Loucy (cell line): ENCODE measurements around the gene MAP1A.

Experiments used
- H2AFZ ChIP-seq: fragments of 200-600 bp; sonication (generic); 2 replicates; pipeline ENCODE4 v1.6.0; 2016; ENCODE audit warnings: antibody characterized with exemption, mild to moderate bottlenecking, low read length, moderate library complexity
- H3F3A ChIP-seq: fragments of 200-600 bp; 2 replicates; pipeline ENCODE4 v1.6.0; 2016; ENCODE audit warnings: antibody characterized with exemption, low read depth, mild to moderate bottlenecking
- H3K27me3 ChIP-seq: fragments of 200-600 bp; sonication (generic); 2 replicates; pipeline ENCODE4 v1.6.1; 2014; ENCODE audit warnings: low read length, mild to moderate bottlenecking; ENCODE audit not compliant: insufficient read depth, poor library complexity, severe bottlenecking
- H3K36me3 ChIP-seq: fragments of 200-600 bp; sonication (generic); 2 replicates; pipeline ENCODE4 v1.6.1; 2016; ENCODE audit warnings: low read length; ENCODE audit not compliant: insufficient read depth
- H3K4me1 ChIP-seq: fragments of 200-600 bp; sonication (generic); 2 replicates; pipeline ENCODE4 v1.5.1; 2014; ENCODE audit warnings: low read length, mild to moderate bottlenecking; ENCODE audit not compliant: insufficient read depth, poor library complexity, severe bottlenecking
- H3K4me2 ChIP-seq: fragments of 200-600 bp; sonication (generic); 2 replicates; pipeline ENCODE4 v1.6.0; 2014; ENCODE audit warnings: antibody characterized with exemption, low read length, low read depth, mild to moderate bottlenecking; ENCODE audit not compliant: poor library complexity, severe bottlenecking
- H3K4me3 ChIP-seq: fragments of 200-600 bp; sonication (generic); 2 replicates; pipeline ENCODE4 v1.5.1; 2014; ENCODE audit warnings: low read length, mild to moderate bottlenecking, mixed read lengths; ENCODE audit not compliant: poor library complexity, severe bottlenecking
- H3K79me2 ChIP-seq: fragments of 200-600 bp; sonication (generic); 2 replicates; pipeline ENCODE4 v1.6.1; 2014; ENCODE audit warnings: low read length; ENCODE audit not compliant: insufficient read depth
- H3K9ac ChIP-seq: fragments of 200-600 bp; sonication (generic); 2 replicates; pipeline ENCODE4 v1.6.0; 2014; ENCODE audit warnings: mild to moderate bottlenecking, low read depth, low read length, moderate library complexity; ENCODE audit not compliant: poor library complexity, severe bottlenecking
- H3K9me2 ChIP-seq: fragments of 200-600 bp; sonication (generic); replicated peaks from 2 replicates; pipeline ENCODE4 v1.6.1; 2016; ENCODE audit warnings: low read depth, low read length, mixed read lengths
- H3K9me3 ChIP-seq: fragments of 200-600 bp; sonication (generic); 2 replicates; pipeline ENCODE4 v1.6.1; 2014; ENCODE audit warnings: mild to moderate bottlenecking, antibody characterized with exemption, low read length, low read depth; ENCODE audit not compliant: insufficient read depth
- H4K20me1 ChIP-seq: fragments of 200-600 bp; sonication (generic); 2 replicates; pipeline ENCODE4 v1.6.0; 2014; ENCODE audit warnings: antibody characterized with exemption, low read length, mild to moderate bottlenecking; ENCODE audit not compliant: insufficient read depth, poor library complexity, severe bottlenecking
- CTCF ChIP-seq: fragments of 200-600 bp; sonication (generic); conservative IDR thresholded peaks from 2 replicates; pipeline ENCODE4 v1.5.1; 2014; ENCODE audit warnings: mild to moderate bottlenecking, antibody characterized with exemption, low read length
- EZH2phosphoT487 ChIP-seq: fragments of 200-600 bp; IDR thresholded peaks from 2 replicates; pipeline ENCODE4 v1.6.1; 2018; ENCODE audit warnings: antibody characterized with exemption, mild to moderate bottlenecking, moderate library complexity, borderline replicate concordance

The MAP1A gene

GRCh38 chr15:43528542-43529007 lies 11.2 kb downstream of the MAP1A start:
- Histone ChIP-seq H3F3A (no peaks in the 10 kb centered on the region), H3K27me3 (no peaks in the 10 kb centered on the region), H4K20me1 (no peaks in the 10 kb centered on the region), H3K4me2 (no peak overlapping the region), H3K9me2 (no peaks in the 10 kb centered on the region), H3K4me1 (no peaks in the 10 kb centered on the region), H3K79me2 (no peaks in the 10 kb centered on the region), H3K9ac (no peak overlapping the region), H3K4me3 (no peak overlapping the region), H3K36me3 (peaks cover under 1% of the 10 kb centered on the region; the same call in 1 of the 2 replicates), H2AFZ (no peak overlapping the region), H3K9me3 (no peaks in the 10 kb centered on the region)
- TF ChIP-seq EZH2phosphoT487 (no peak), CTCF (no peak)

- no peak overlapping the region for H3K4me3 ChIP-seq
- no peak overlapping the region for H2AFZ ChIP-seq
- H3K9me2 ChIP-seq, result no peaks in the 10 kb centered on the region
- H3K27me3 ChIP-seq, result no peaks in the 10 kb centered on the region
- no peaks in the 10 kb centered on the region for H3K79me2 ChIP-seq
- no peaks in the 10 kb centered on the region for H3K4me1 ChIP-seq
- no peaks in the 10 kb centered on the region for H4K20me1 ChIP-seq
- H3K4me2 ChIP-seq, result no peak overlapping the region
- H3F3A ChIP-seq, result no peaks in the 10 kb centered on the region
- H3K9ac ChIP-seq, result no peak overlapping the region
- no peaks in the 10 kb centered on the region for H3K9me3 ChIP-seq
- no peak for TF ChIP-seq CTCF
- no peak for TF ChIP-seq EZH2phosphoT487
- peaks cover 6% of the 10 kb centered on the region; the same call in 1 of the 2 replicates for H3K36me3 ChIP-seq
Measured at GRCh38 chr15:43529141-43529540, 11.7 kb downstream of the MAP1A start.

- no peak overlapping the region for H3K4me2 ChIP-seq
- H3K79me2 ChIP-seq, result no peaks in the 10 kb centered on the region
- no peak overlapping the region for H3K4me3 ChIP-seq
- no peak overlapping the region for H2AFZ ChIP-seq
- no peaks in the 10 kb centered on the region for H3K27me3 ChIP-seq
- no peak for TF ChIP-seq EZH2phosphoT487
- no peak for TF ChIP-seq CTCF
- H3F3A ChIP-seq, result no peaks in the 10 kb centered on the region
- H3K9ac ChIP-seq, result no peak overlapping the region
- no peaks in the 10 kb centered on the region for H3K9me2 ChIP-seq
- peaks cover 12% of the 10 kb centered on the region; the same call in 1 of the 2 replicates for H3K36me3 ChIP-seq
- H3K9me3 ChIP-seq, result no peaks in the 10 kb centered on the region
- H3K4me1 ChIP-seq, result no peaks in the 10 kb centered on the region
- no peaks in the 10 kb centered on the region for H4K20me1 ChIP-seq
Measured at GRCh38 chr15:43529587-43530345, 12.4 kb downstream of the MAP1A start.
